HG03520 (cell line): ENCODE measurements around the gene FBLN2.

Experiments used
- ATAC-seq: cut with Tn5 transposase; IDR thresholded peaks from one replicate; pipeline ENCODE4 v1.9.1; 2021; ENCODE audit warnings: mild to moderate bottlenecking, moderate library complexity; ENCODE audit not compliant: unreplicated experiment

FBLN2 gene

DNA sequence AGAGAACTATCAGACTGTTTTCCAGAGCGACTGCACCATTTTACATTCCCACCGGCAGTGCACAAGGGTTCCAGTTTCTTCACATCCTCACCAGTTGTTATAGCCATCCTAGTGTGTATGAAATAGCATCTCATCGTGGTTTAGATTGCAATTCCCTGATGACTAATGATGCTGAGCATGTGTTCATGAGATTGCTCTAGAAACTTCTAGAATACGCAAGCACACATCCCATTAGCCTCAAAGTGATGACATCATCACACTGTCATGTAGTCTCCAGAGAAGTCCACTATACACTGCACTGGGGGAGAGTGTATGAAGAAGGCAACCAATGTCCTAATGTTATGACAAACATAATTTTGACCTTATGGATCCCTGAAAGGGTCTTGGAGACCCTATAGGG, 30.1 kb downstream of the FBLN2 start:
- ATAC-seq = no peak

DNA sequence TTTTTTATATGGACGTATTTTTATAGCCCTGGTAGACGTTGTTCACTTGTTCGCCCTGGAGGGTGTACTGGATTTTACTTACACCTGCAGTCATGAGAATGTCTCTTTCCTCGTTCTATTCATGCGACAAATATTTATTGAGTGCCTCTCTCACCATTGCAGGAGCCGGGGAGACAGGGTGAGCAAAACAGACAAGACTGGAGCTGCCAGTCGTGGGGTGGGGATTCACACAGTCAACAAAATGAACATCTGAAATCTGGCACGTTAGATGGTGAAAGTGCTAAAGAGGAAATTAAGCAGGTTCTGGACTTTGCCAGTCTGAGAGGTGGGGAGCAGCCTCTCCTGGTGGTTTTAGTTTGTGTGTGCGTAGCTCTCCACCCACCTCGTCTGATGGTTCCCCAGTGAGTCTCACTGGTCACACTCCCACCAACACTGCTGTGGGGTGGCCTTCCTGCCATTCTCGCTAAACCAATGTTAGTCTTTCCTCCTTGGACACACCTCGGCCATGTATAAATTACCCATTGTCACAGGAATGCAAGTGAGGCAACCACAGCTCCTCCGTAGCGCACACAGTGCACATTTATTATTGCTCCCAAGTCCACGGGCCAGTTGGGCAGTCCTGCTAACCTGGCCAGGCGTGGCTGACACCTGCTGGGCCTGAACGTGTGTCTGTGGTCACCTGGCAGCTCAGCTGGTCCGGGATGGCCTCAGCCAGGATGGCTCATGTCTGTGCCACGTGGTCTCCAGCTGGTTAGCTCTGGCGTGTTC, 31.5 kb downstream of the FBLN2 start:
- ATAC-seq = no peak

- no peak for ATAC-seq
Measured at GRCh38 chr3:13581485-13582365, 32.8 kb downstream of the FBLN2 start.

GRCh38 chr3:13582366-13583250, 33.7 kb downstream of the FBLN2 start:
- no peak for ATAC-seq

DNA sequence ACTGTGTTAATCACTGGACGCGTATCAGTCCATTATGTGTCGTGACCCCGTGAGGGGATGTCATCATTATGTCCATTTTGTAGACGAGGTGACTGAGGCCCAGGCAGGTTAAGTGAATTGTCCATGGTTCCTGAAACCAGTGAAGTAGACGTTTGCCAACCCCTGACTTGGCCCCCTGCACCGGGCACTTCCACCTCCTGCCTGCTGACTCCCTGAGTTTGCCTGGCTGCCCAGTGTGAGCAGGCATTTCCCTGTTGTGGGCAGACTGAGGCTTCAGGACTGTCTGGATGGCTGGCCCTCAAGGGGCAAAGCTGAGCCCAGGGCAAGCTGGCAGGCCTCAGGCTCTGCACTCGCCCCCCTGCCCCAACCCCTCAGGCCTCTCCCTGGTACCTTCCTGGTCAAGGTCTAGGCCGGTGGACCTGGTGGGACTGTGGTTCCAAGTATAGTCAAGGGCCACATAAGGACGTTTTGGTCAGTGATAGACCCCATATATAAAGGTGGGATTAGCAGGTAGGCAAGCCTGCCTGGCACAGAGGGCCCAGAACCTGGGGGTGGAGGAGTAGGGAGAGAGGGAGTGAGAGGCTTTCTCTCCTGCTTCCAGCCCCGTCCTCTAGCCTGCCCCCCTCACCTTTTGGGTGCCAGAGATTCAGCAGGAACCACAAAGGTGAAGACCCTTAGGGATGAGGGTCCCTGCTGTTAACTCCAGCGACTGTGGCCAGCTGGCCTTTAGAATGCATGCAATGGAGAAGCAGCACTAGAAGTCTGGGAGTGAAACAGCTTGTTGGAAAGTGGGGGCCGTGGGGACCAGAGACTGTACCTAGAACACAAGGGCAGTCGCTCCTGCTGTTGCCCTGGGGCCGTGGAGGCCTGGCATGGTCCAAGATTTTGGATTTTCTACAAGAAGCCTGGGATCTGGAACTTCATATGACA, 34.6 kb downstream of the FBLN2 start:
- no peak for ATAC-seq

DNA sequence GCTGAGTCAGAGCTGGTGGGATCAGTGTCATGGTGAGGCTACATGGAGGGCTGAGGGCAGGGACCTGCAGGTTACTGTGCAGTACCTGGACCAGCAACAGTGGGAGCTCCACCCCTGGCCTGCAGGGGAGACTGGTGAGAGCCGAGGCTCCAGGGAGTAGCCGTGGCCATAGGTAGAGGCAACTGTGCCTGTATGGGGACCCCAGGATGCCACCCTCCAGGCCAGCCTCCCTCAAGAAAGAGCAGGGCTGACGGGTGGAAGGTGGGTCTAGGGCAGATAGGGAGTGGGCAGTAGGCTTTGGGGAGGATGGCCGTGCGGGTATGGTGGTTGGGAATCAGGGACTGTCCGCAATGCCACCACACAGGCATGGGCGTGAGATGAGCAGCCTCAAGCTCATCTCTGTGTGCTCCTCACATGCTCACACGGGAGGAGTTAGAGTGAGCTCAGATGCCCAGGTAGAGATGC, 35.5 kb downstream of the FBLN2 start:
- no peak for ATAC-seq

GRCh38 chr3:13584901-13585300, 36.0 kb downstream of the FBLN2 start:
- no peak for ATAC-seq

DNA sequence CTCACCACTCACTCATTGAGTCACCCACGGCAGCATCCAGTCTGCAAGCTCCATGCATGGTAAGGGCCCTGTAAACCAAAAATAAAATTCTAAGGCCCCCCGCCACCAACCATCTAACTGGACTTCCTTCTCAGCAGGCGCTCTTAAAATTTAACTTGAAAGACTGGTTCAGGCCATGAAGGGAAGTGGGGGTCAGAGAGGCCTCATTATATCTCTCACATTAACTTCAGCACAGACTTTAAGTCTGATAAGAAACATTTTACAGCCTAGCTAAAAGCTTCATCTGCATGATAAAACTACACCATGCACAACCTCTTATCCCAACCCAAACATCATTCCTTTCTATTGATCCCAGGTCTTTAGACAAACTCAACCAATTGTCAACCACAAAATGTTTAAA, 38.5 kb downstream of the FBLN2 start:
- ATAC-seq = no peak

- ATAC-seq = no peak
Measured at GRCh38 chr3:13588221-13588701, 39.3 kb downstream of the FBLN2 start.

DNA sequence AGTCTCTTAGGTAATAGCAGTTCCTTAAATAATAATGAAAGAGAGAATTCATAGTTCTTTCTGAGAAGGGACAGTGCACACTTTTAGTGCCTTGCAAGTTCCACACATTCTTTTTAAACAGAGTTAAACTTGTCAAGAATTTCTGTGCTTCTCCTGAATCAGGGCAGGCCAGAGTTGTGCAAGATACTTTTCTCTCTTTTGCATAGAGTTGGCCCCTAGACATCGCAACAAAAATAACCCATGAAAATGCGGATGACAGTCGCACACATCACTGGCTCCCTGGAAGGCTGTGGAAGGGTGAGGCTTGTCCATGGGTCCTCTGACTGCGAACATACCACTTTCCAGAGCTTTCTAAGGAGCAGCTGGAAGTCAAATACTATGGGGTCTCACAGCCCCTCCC, 40.1 kb downstream of the FBLN2 start:
- no peak for ATAC-seq

GRCh38 chr3:13590841-13591520, 42.1 kb downstream of the FBLN2 start:
- no peak for ATAC-seq

DNA sequence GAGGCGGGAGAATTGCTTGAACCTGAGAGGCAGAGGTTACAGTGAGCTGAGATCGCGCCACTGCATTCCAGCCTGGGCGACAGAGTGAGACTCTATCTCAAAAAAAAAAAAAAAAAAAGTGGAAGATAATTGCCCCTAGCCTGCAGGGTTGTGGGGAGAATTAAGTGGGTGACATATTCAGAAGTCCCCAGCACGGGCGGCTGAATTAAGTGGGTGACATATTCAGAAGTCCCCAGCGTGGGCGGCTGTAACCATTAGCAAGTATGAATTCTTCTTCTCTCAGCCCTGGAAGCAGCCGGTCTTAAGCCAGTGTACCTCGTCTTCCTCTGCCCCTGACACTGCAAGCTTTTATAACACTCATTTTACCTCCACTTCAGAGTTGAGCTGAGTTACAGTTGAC, 44.7 kb downstream of the FBLN2 start:
- no peak for ATAC-seq

GRCh38 chr3:13594146-13594545, 45.2 kb downstream of the FBLN2 start:
- ATAC-seq = no peak

- ATAC-seq = no peak
Measured at GRCh38 chr3:13594991-13595421, 46.1 kb downstream of the FBLN2 start.

DNA sequence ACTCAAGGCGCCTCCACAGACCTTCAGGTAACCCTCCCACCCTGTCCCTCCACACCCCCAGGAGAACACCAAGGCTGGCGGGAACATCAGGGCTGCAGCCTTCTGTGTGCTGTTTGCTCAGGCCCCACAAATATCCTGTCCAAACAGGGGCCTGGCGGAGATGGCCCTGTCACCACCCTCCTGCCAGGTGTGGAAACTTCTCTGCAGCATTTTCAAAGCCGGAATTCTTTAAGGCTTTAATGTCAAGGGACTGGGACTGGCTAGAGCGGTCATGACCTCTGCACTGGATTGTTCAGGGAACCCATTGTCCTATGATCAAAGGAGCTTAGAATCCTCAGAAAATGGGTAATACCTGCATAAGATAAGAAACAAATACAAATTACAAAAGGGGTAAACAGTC, 46.6 kb downstream of the FBLN2 start:
- ATAC-seq = no peak

- no peak for ATAC-seq
Measured at GRCh38 chr3:13596426-13597205, 47.7 kb downstream of the FBLN2 start.

- no peak for ATAC-seq
Measured at GRCh38 chr3:13597661-13598060, 48.7 kb downstream of the FBLN2 start.

DNA sequence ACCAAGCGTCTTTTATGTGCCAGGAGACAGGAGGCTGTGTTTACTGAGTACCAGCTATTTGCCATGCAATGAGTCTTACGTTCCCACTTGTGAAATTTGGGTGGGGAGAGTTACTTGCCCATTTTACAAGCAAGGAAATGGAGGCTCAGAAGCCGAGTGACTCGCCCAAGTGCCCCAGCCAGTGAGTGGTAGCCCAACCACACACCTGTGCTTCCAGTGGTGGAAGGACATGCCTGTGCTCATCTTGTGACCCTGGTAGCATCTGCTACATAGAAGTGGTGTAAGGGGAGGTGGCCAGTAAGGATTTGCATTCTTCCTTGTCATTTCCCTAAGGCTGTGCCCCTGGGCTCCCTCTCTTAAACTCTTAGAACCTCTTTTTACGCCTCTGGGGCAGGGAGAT, 49.3 kb downstream of the FBLN2 start:
- ATAC-seq = no peak
